Lung (tissue), 12 donors: ENCODE measurements around the gene ST13. TPM values are rescaled to one million over a fixed set of nuclear protein-coding genes. Genes with fewer than 3 reads are reported as not detected.
"Not testable (repeated sequence)": the region's sequence is repeated elsewhere in the genome, so short reads cannot be mapped to it uniquely, and the experiment has no call there.

ENCODE experiments used
- ATAC-seq: fragments of 200-7000 bp; cut with Tn5 transposase; one replicate; pipeline ENCODE4 v1.9.1; 2020; ENCODE audit warnings: moderate number of reproducible peaks; ENCODE audit not compliant: insufficient read depth, low FRiP score
- DNase-seq, 3 donors: peaks; one replicate each; pipeline ENCODE4 v3.0.0-alpha.2; 2013 to 2017
- H3K27ac ChIP-seq, 2 donors: one replicate each; pipeline ENCODE4 v1.5.1; 2013; ENCODE audit warnings: mild to moderate bottlenecking in 2 of 2, moderate library complexity in 2 of 2, control low read depth in 1 of 2, inconsistent platforms in 1 of 2, low read depth in 1 of 2, low read length in 1 of 2
- H3K27me3 ChIP-seq, 3 donors: one replicate each; pipeline ENCODE4 v1.5.1; 2013; ENCODE audit warnings: low read length in 2 of 3; ENCODE audit not compliant: control insufficient read depth in 3 of 3, insufficient read depth in 3 of 3
- H3K36me3 ChIP-seq, 4 donors: one replicate each; pipeline ENCODE4 v1.5.1; 2013; ENCODE audit warnings: low read length in 4 of 4, mild to moderate bottlenecking in 1 of 4, moderate library complexity in 1 of 4; ENCODE audit not compliant: control insufficient read depth in 4 of 4, insufficient read depth in 4 of 4
- H3K4me1 ChIP-seq, 5 donors: one replicate each; pipeline ENCODE4 v1.5.1; 2013; ENCODE audit warnings: low read length in 5 of 5, mild to moderate bottlenecking in 2 of 5, moderate library complexity in 1 of 5; ENCODE audit not compliant: control insufficient read depth in 5 of 5, insufficient read depth in 5 of 5
- H3K4me3 ChIP-seq: one replicate; pipeline ENCODE4 v1.5.1; 2013; ENCODE audit warnings: mild to moderate bottlenecking, control low read depth, moderate library complexity
- H3K9ac ChIP-seq, 2 donors: one replicate each; pipeline ENCODE4 v1.5.1; 2013; ENCODE audit warnings: low read length in 2 of 2, control low read depth in 1 of 2; ENCODE audit not compliant: insufficient read depth in 1 of 2
- H3K9me3 ChIP-seq, 4 donors: one replicate each; pipeline ENCODE4 v1.5.1; 2013; ENCODE audit warnings: low read length in 3 of 4, mild to moderate bottlenecking in 1 of 4, moderate library complexity in 1 of 4; ENCODE audit not compliant: control insufficient read depth in 4 of 4, insufficient read depth in 3 of 4
- WGBS, 2 donors: extraction: QIAGEN DNeasy Blood & Tissue Kit; methylation state at CpG; one replicate each; pipeline ENCODE4 v1.1.7; 2013; 5-methylcytosine and 5-hydroxymethylcytosine counted together
- polyA plus RNA-seq, 2 donors: library from polyadenylated mRNA; stranded (reverse); fragments of 200-250 nt; gene quantifications; one replicate each; pipeline ENCODE4 v1.2.1, GENCODE V29; 2013
- total RNA-seq, 2 donors: library from RNA; depleted of rRNA in 1 of 2; stranded (reverse); fragments of >200 nt in 1 of 2; gene quantifications; one replicate each; pipeline ENCODE4 v1.2.1, GENCODE V29; 2014 to 2021
- TF ChIP-seq, protein P1 (sequence below): IDR thresholded peaks from 2 replicates; pipeline ENCODE4 v1.5.1; 2012; ENCODE audit warnings: mild to moderate bottlenecking; ENCODE audit errors: control extremely low read depth, extremely low read depth
- donor health status: control.
- donor health status: control.
- donor health status: Bipolar disorder and iron deficiency.
- donor health status: healthy.
- donor health status: DM: yes; HTN: yes; CAD: no.

ST13 gene
- total and polyA plus RNA-seq, 4 donors = 61.9 to 208 (median 132) TPM

DNA sequence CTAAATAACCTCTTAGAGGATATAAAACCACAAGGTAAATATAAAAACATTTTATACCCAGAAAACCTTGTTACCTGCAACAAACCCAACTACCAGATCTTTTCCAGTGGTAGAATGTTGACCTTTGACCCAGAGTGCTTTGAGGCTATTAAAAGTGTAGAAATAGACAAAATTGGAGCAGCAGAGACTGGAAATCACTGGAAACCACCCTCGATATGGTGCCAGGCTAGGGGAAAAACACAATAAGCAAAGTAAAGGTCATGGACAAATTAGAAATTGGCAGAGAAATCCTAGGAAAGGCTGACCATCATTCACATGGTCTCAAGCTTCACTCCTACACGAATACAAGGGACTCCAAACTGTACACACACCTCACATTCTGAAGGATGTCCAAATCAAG, 64.0 kb downstream of the ST13 start:
- no peaks in the 10 kb centered on the region for H3K4me1 ChIP-seq
- no peaks in the 10 kb centered on the region for H3K27me3 ChIP-seq
- DNase-seq = no peak
- H3K36me3 ChIP-seq = peaks cover 0 to 7% (median 4%) of the 10 kb centered on the region in 4 donors
- 87 to 92% methylated on average over 2 of the region's 2 CpGs for WGBS, 2 donors
- no peak overlapping the region for H3K9ac ChIP-seq
- H3K27ac ChIP-seq = no peak overlapping the region
- no peaks in the 10 kb centered on the region for H3K9me3 ChIP-seq
- TF ChIP-seq, protein P1, sequence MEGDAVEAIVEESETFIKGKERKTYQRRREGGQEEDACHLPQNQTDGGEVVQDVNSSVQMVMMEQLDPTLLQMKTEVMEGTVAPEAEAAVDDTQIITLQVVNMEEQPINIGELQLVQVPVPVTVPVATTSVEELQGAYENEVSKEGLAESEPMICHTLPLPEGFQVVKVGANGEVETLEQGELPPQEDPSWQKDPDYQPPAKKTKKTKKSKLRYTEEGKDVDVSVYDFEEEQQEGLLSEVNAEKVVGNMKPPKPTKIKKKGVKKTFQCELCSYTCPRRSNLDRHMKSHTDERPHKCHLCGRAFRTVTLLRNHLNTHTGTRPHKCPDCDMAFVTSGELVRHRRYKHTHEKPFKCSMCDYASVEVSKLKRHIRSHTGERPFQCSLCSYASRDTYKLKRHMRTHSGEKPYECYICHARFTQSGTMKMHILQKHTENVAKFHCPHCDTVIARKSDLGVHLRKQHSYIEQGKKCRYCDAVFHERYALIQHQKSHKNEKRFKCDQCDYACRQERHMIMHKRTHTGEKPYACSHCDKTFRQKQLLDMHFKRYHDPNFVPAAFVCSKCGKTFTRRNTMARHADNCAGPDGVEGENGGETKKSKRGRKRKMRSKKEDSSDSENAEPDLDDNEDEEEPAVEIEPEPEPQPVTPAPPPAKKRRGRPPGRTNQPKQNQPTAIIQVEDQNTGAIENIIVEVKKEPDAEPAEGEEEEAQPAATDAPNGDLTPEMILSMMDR = no peak
- no peak overlapping the region for H3K4me3 ChIP-seq
- ATAC-seq = no peak

DNA sequence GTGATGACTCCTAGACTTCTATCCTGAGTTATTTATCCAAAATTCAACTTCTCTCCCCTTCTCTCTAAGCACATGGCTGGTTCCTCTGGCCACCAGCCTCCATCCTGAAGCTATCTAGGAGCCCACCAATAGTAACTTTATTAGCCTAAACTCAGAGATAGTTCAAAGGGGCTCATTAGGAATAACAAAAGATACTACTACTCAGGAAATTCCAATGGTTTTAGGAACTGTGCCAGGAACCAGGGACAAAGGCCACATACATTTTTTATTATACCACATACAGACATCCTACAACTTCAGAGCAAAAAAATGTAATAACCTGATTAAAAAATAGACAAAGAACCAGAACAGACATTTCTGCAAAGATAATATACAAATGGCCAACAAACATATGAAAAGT, 65.2 kb downstream of the ST13 start:
- Histone ChIP-seq H3K27ac (no peak overlapping the region), H3K9me3 (no peaks in the 10 kb centered on the region), H3K9ac (no peak overlapping the region), H3K4me1 (no peaks in the 10 kb centered on the region), H3K4me3 (no peak overlapping the region), H3K27me3 (no peaks in the 10 kb centered on the region), H3K36me3 (peaks cover 0 to 11% (median 6%) of the 10 kb centered on the region in 4 donors)
- TF ChIP-seq, protein P1 = no peak
- peak in 1 of 3 donors; percentile 1 for DNase-seq
- no peak for ATAC-seq

DNA sequence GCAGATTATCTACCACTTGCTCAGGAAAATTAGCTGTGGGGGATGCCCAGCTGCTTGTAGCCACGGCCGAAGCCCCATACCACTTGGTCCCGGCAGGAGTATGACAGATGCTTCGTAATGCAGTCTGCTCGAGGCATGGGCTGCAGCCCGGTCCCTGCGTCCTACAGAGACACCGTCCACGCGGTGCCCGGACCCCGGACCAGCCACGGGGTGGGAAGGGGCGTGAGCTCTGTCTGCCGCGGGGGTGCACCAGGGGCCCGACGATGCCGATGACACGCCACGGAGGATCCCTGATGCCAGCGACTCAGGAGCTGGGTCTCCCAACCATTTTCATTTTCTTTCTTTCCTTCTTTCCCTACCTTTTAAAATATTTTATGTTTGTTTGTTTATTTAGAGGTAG, 67.3 kb downstream of the ST13 start:
- ATAC-seq (no peak), DNase-seq (no peak)
- TF ChIP-seq, protein P1 = no peak
- H3K27me3 ChIP-seq = no peaks in the 10 kb centered on the region
- H3K9me3 ChIP-seq = no peaks in the 10 kb centered on the region
- 98% methylated on average over 22 of the region's 22 CpGs for WGBS, 2 donors
- H3K4me1 ChIP-seq = no peaks in the 10 kb centered on the region
- no peak overlapping the region for H3K9ac ChIP-seq
- H3K36me3 ChIP-seq = peaks cover 0 to 14% (median 9%) of the 10 kb centered on the region in 4 donors
- no peak overlapping the region for H3K4me3 ChIP-seq
- H3K27ac ChIP-seq = no peak overlapping the region

DNA sequence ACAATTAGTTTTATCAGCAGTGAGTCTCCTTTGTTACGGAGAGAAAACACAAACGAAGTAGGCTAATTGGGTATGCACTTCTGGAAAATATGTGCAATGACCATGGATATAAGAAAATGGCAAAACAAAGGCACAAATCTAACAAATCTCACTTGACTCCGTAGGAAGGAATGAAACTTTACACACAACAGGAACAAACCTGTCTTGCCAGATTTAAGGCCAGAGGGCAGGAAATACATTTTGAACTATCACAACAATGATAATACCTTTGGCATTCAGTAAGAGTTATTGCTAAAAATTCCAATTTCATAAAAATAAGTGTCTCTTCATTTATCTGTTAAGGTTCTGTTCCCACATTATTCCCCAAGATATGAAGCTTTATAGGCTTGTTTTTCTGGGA, 73.9 kb downstream of the ST13 start:
- Histone ChIP-seq H3K9me3 (no peaks in the 10 kb centered on the region), H3K27me3 (no peaks in the 10 kb centered on the region), H3K4me1 (no peaks in the 10 kb centered on the region), H3K27ac (no peak overlapping the region), H3K36me3 (peaks cover 5 to 15% (median 6%) of the 10 kb centered on the region in 4 donors), H3K4me3 (no peak overlapping the region), H3K9ac (no peak overlapping the region)
- 87 to 91% methylated on average over 3 of the region's 3 CpGs for WGBS, 2 donors
- no peak for DNase-seq
- TF ChIP-seq, protein P1 = no peak
- no peak for ATAC-seq

DNA sequence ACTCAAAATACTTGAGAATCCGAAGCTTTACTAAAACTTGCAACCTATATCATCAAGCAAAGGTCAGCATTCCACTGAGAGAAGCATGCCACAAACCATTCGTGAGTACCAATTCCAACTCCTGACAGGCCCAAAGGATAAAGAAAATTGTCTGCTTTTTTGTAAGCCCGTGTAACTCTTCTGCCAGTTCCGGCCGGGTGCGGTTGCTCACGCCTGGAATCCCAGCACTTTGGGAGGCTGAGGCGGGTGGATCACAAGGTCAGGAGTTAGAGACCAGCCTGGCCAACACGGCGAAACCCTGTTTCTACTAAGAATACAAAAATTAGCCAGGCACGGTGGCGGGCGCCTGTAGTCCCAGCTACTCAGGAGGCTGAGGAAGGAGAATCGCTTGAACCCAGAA, 74.7 kb downstream of the ST13 start:
- not testable (repeated sequence) for H3K9me3 ChIP-seq, DNase-seq, H3K27ac ChIP-seq, ATAC-seq, H3K27me3 ChIP-seq, H3K9ac ChIP-seq, H3K4me1 ChIP-seq, H3K4me3 ChIP-seq
- 92 to 93% methylated on average over 14 of the region's 14 CpGs for WGBS, 2 donors
- H3K36me3 ChIP-seq = peaks cover 5 to 17% (median 9%) of the 10 kb centered on the region in 4 donors
